Endometrial microvascular endothelial cells (primary cell): ENCODE data around the gene ST7L. TPM values are rescaled to one million over a fixed set of nuclear protein-coding genes. Genes with fewer than 3 reads are reported as not detected.

ENCODE experiments used
- in situ Hi-C: cut with HindIII; loops from 2 replicates; pipeline ENCODE4 v1.10.0; 2017; ENCODE audit warnings: low sequenced_read_pairs, low pct_unique_long_range_greater_than_20kb; ENCODE audit errors: inconsistent ontology term
- total RNA-seq: library from RNA; depleted of rRNA; stranded (reverse); fragments of >200 nt; gene quantifications from one replicate; pipeline ENCODE4 v1.2.3, GENCODE V29; 2015; ENCODE audit errors: inconsistent ontology term

ST7L gene
- total RNA-seq, 1 donor from 2014 or later: 16.1 TPM

DNA sequence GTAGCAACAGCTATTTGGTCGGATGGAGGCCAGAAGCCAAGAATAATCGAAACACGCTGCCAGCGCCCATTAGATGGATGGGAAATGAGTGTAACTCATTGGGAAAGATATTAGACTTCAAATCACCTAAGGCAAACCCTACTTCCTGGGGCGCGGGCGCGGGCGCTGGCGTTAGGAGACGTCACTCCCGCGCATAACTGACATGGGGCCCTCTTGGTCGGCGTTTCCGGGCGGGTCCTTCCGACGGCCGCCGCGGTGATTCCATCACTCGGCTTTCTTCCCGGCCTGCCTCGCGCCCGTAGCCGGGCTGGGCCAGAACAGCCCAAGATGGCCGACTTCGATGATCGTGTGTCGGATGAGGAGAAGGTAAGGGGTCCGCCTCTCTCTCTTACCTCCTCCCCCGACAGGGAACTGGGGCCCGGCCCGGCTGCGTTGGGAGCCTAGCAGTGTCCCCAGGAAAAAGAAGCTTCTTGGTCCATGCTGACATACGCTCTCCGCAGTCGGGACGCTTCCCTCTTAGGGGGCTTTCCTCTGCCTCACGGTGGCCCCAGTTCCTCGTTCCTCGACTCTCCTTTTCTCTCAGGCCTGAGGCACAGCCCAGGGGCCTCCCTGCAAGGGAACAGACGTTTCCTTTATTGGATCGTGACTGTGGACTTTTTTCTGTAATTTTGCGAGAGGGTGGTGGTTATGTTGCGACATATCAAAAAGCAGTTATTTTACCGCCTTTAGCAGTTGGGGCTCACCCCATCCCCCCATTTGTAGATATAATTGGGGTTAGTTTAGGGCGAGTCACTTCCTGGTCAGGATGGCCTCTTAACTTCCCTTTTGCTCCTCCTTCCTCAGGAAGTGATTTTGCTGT, 806 bp upstream of the ST7L start, which contains the start of gene CAPZA1:
CAPZA1 (plus strand) TSS at position 315 of the 859 bp plus-strand sequence; CDS start at position 328, 13 bp downstream.
- in situ Hi-C loops: no loop called here

DNA sequence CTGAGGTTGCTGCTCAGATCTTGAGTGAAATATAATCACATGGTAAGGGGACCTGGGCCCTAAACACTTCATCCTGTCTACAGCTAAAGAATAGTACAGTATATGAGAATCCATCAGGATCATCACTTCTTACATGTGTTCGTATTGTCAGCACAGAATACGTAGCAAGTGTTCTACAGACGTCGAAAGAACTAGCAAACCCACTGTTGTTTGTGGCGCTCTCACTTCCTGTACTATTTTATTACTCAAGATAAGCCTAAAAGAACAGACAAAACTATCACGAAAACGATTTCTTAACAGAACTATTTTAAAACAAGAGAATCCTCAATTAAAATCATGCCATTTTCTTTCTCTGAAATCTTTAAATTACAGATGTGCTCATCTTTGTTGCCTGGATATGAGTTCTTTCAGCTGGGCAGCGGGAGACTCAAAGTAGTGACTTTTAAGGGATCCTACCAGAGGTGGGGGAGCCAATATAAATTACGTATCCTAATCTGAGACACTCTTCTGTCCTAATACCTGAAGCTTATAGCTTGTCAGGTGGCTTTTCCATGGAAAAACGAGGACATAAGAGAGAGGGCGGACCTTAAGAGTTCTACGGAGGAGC, 724 bp downstream of the ST7L start:
- in situ Hi-C loops: no loop called here

DNA sequence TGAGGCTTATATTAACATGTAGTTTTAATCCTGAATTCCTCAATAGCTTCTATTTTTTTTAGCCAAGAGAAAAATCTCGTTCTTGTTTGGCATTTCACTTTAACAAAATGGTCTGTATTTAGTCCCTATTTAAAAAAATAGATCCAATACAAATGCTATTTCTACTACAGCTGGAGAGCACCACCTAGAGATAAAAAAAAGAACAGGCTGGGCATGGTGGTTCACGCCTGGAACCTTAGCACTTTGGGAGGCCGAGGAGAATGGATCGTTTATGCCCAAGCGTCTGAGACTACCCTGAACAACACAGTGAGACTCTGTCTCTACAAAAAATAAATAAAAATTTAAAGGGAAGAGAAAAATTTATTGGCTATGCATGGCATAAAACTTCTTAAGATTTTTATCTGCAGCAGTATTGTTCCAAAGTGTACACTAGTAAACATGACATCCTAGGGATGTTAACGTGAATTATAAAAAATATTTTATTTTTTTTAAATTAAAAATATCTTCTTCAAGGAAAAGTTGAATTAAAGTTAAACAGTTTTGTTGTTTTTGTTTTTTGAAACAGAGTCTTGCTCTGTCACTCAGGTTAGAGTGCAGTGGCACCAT, 4.4 kb downstream of the ST7L start:
- in situ Hi-C loops: no loop called here

DNA sequence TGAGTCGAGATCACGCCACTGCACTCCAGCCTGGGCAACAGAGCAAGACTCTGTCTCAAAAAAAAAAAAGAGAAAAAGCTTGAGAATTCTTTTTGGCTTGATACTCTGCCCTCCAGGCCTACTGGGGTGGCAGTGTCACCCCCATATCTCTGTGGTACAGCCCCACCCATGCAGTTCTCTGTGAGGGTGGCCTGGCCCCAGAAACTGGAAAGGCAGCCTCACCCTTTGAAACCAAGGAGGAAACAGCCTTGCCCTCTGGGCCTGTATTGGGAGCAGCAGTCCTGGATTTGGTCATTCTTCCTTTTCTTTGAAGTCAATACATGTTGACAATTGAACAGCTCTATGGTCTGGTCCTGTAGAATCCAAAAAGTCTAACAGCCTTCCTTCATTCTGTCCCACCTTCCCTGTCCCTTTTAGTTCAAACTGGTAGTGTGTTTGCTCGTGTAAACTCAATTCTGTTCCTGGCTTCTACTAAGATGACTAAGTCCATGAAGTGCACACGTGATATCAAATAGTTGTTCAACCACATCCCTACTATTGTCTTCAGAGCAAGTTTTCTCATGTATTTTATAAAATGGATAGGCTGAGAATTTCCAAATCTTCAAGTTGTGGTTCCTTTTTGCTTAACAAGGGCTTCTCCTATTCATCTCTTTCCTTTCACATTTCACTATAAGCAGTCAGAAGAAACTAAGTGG, 13.2 kb downstream of the ST7L start:
- in situ Hi-C loops: no loop called here

DNA sequence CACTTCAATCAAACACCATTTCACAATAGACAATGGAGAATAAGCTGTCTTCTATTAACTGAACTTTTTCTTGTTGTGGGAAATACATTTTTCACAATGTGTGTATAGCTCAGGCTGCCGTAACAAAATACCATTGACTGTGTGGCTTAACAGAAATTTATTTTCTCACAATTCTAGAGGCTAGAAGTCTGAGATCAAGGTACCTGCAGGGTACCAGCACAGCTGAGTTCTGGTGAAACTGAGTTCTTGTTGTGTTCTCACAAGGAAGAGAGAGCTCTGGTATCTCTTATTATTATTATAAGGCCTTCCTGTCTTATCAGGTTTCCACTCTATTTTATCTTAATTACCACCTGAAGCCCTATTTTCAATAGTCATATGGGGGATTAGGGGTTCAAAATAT, 15.4 kb downstream of the ST7L start:
- in situ Hi-C loops: no loop called here

DNA sequence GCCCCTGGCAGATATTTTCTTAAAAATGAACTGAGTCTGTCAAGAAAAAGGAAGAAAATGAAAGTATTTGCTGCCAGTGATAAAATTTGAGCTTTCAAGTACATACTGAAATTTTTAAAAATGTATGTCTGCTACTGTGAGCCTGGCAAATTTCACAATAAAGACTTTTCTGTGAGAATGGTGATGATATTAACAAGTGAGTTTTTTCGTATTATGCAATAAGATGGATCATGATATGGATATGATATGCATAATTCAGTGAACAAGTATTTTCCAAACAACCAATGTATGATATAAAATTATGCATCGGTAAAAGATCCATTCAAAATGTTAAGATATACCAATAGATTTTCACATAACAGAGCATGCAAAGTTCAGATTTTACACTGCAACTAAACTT, 15.9 kb downstream of the ST7L start:
- in situ Hi-C loops: no loop called here

DNA sequence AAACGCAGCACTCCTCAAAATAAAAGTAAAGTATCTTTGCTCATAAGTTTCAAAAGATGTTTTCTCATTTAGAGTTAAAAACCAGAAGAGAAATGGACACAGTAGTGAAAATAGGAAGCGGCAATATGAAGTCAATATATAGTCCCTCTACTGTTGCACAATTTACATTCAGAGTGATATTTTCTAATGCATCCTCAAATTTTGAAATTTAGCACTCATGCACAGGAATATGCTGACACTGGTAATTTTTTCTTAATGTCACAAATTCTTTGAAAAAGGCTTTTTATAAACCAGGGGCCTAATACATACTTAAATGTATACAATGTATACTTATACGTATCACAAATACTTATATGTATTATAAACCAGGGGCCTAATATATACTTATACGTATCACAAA, 19.5 kb downstream of the ST7L start:
- in situ Hi-C loops: no loop called here

DNA sequence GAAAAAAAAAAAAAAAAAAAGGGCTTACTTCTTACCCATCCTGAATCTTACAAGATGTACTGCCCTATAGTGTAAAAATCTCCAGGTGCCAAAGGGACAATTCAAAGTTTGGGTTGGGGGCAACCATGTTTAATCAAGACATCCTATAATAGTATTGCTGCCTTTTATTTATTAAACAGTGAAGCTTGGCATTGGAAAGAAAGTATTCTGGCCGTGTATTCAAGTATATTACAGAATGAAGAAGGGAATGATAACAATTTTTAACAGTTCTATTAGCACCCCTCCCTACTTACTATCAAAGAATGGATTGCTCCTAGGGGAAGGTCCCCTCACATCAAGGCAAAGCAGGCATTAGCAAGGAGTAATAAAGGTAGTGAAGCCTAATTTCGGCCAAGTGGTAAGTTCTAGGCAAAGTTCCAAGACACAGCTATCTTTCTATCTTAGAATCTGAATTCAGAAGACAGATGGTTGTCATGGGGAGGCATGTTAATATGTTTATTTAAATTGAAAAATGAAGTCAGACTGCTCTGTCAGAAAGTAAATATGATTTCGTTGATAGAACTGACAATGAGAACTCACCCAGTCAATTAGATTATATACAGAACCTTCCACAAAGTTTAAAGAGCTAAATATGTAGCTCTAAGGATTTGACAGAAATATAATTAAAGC, 24.6 kb downstream of the ST7L start:
- in situ Hi-C loops: no loop called here

DNA sequence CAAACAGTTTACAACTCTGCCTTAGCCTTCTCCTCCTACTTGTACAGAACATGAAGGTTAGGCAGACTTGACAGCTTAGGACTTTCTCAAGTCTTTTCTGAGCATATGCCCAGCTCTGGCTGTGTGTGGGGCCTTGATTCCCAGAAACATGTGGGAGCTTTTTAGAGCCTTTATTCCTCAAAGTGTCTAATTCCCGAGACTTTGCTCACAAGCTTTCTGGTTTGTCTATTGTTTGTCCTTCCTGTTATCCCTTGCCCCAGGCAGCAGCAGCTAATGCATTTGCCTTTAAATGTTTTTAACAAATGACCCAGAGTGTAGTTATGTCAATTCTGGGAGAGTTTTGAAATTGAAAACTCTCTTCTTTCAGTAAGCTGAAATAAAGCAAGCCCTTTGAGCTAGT, 29.2 kb downstream of the ST7L start:
- in situ Hi-C loops: no loop called here

DNA sequence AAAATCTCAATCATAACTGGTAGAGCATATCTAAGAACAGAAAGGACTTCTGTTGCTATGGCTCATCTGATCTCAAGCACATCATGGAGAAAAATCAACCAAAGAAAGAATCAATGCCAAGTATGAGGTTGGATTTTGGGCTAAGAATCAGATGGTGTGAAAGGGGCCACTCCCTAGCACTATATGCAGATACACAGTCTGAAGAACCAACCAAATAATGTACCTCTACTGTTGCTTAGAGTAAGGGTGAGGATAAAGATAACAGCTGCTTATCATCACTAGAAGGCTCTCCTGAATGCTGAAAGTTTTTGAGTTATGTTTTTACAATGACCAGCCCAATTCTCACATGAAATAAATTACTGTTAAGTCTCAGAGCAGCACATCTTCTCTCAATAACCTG, 35.6 kb downstream of the ST7L start:
- in situ Hi-C loops: no loop called here

DNA sequence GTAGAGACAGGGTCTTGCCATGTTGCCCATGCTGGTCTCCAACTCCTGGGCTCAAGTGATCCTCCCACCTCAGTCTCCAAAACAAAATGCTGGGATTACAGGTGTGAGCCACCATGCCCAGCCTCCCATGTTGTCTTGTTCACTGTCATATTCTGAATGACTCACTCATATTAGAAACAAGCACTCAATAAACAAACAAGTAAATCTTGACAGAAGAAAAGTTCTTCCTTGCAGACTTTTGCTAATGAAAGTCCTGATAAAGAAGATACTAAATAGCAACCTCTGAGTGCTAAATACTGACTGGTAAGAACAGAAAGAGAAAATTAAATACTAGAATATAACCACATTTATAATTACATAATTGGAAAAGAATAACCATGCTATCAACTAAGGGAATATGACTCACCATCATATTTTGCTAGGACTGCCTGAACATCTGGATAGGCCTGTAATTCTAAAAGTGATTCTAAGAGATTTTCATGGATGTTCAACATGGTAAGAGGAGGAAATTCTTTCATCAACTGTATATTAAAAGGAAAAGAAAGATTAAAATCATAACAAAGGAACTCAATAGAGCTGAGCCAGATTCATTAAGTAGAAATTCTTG, 37.3 kb downstream of the ST7L start:
- in situ Hi-C loops: no loop called here

DNA sequence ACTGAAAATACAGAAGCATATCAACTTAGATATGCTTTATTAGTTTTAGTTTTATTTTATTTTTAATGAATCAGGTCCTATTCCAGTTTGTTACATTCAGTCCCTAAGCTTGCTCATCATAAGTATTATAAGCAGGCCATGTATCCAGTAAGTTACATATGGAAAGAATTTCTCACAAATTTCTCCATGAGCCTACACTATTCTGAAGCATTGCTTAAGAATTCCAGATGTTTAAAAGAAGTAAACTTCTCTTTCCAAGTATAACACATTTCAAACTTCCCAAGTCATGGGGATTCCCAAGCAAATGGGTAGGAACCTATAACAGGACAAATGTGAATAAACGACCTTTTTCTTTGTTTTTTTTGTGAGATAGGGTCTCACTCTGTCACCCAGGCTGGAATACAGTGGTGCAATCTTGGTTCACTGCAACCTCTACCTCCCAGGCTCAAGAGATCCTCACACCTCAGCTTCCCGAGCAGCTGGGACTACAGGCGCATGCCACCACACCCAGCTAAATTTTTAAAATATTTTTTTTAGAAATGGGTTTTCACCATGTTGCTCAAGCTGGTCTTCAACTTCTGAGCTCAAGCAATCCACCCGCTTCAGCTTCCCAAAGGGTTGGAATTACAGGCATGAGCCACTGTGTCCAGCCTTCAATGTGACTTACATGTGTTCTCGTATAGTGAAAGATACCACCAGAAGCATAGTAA, 39.0 kb downstream of the ST7L start:
- in situ Hi-C loops: no loop called here

DNA sequence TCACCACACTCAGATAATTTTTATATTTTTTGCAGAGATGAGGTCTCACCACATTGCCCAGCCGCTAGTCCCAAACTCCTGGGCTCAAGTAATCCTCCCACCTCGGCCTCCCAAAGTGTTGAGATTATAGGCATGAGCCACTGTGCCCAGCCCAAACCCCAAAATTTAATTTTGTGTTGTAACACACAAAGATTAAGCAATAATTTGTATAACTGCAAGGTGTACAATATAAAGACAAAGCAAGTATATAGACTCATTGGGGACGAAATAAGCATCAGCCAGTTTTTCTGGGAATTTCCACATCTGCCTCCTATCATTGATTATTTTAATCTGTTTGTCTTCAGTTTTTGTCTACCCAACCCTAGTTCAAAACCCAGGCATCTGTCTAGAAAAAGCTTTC, 42.7 kb downstream of the ST7L start:
- in situ Hi-C loops: no loop called here

DNA sequence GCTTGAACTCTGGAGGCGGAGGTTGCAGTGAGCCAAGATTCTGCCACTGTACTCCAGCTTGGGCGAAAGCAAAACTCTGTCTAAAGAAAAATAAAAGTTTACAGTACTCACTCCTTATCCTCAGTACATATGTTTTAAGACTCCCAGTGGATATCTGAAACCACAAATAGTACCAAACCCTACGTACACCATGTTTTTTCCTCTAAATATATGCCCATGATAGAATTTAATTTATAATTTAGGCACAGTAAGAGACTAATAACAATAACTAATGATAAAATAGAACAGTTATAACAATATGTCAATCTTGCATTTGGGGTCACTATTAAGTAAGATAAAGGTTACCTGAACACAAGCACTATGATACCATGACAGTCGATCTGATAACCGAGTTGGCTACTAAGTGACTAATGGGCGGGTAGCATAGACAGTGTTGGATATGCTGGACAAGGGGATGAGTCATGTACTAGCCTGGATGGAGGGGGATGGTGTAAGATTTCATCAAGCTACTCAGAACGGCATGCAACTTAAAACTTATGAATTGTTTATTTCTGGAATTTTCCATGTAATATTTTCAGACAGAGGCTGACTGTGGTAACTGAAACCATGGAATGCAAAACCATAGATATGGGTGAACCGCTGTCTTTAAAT, 43.7 kb downstream of the ST7L start:
- in situ Hi-C loops: no loop called here

DNA sequence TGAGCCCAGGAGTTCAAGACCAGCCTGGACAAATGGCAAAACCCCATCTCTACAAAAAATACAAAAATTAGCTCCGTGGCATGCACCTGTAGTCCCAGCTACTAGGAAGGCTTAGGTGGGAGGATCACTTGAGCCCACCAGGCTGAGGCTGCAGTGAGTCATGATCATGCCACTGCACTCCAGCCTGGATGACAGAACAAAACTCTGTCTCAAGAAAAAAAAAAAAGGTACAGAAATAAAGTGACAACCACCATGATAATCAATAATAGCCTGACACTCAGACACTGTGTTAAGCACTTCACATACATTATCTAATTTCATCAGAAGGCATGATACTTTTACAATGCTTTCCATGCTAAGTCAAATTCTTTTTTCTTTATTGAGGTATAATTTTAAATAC, 53.1 kb downstream of the ST7L start:
- in situ Hi-C loops: no loop called here

DNA sequence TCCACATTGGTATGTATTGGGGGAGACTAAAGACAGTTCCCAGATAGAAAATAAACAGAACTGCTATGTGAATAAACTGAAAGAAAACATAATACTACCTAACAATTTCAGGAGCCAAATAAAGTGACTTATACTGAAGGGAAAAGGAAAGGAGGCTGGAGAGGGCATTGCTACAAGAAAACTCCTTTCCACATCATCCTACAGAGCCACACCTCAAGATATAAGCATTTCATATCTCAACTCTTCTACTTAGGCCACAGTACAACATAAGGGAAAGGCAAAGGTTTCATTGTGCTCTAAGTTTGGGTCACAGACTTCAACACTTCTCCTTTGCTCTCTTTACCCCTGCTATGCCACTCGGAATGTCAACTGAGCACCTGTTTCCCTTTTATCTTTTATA, 54.9 kb downstream of the ST7L start:
- in situ Hi-C loops: no loop called here

DNA sequence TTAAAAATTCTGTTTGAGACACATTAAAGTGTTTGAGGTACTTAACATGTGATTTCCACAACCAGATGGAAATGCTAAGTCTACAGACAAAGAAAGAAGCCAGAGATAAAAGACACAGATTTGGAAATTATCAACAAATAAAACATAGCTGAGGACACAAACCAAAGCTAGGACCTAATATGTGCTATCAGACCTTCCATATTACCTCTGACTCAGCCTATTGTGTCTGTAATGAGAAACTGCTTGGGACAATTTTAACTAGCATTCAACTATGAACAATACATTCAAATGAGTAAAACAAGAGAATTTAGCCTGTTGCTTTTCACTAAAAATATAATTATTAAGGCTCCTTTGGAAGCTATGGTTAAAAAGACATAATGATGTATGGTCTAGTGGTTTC, 55.6 kb downstream of the ST7L start:
- in situ Hi-C loops: no loop called here

DNA sequence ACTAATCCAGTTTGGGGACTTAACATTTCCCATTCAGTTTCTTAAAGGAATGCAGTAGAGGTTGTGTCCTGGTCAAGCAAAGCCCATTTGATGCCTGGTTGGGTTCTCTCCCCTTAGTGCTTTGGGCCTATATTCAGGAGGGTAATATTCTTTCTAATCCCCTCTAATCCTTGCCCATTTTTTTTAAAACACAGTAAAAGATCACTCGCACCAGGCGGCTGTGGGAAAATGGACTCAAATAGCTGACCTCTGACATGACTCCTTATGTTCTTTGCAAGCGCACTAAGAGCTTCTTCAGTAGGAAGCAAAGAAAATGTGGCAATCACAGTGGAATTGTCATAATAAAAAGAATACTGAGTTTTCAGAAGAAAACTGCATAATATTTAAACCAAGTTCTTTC, 60.3 kb downstream of the ST7L start:
- in situ Hi-C loops: no loop called here
